T-helper 2 cell treated with Interferon-gamma antibody and Interleukin-4, amounts not matched to agents 100 ng/mL and 5 ng/mL, for 36 hours (primary cell): Measurements from ENCODE around the gene FTMT. TPM values are rescaled to one million over a fixed set of nuclear protein-coding genes. Genes with fewer than 3 reads are reported as not detected.

Experiments used
- total RNA-seq: library from RNA; stranded (reverse); gene quantifications from 2 replicates; pipeline ENCODE4 v1.2.3, GENCODE V29; 2022

Gene FTMT
- total RNA-seq, 1 donor from 2014 or later, result not detected

Other genes with a start within 250 kb of the FTMT start
- 13.3 and 14.0 TPM in 2 replicates for gene SRFBP1, start 110.1 kb downstream of the FTMT start, total RNA-seq
- not detected in 2 replicates for gene LOX, start 226.4 kb downstream of the FTMT start, total RNA-seq